Duodenal mucosa (tissue), 2 donors: ENCODE measurements around the gene AFF2.

Experiments used
- H3K27ac ChIP-seq: one replicate; pipeline ENCODE4 v1.7.0; 2013; ENCODE audit warnings: low read depth, low read length
- H3K27me3 ChIP-seq, 2 donors: one replicate each; pipeline ENCODE4 v1.7.0; 2013; ENCODE audit warnings: low read length in 2 of 2, control low read depth in 1 of 2; ENCODE audit not compliant: insufficient read depth in 2 of 2, control insufficient read depth in 1 of 2
- H3K36me3 ChIP-seq, 2 donors: one replicate each; pipeline ENCODE4 v1.7.0; 2013; ENCODE audit warnings: low read length in 2 of 2, control low read depth in 1 of 2; ENCODE audit not compliant: insufficient read depth in 2 of 2, control insufficient read depth in 1 of 2
- H3K4me1 ChIP-seq, 2 donors: one replicate each; pipeline ENCODE4 v1.7.0; 2013; ENCODE audit warnings: low read length in 2 of 2, control low read depth in 1 of 2; ENCODE audit not compliant: insufficient read depth in 2 of 2, control insufficient read depth in 1 of 2
- H3K4me3 ChIP-seq, 2 donors: one replicate each; pipeline ENCODE4 v1.7.0; 2013; ENCODE audit warnings: low read length in 2 of 2, low read depth in 1 of 2
- H3K9ac ChIP-seq, 2 donors: one replicate each; pipeline ENCODE4 v1.7.0; 2013; ENCODE audit warnings: low read length in 2 of 2, low read depth in 1 of 2
- H3K9me3 ChIP-seq, 2 donors: one replicate each; pipeline ENCODE4 v1.7.0; 2013; ENCODE audit warnings: low read length in 2 of 2, control low read depth in 1 of 2; ENCODE audit not compliant: control insufficient read depth in 1 of 2

AFF2 gene

DNA sequence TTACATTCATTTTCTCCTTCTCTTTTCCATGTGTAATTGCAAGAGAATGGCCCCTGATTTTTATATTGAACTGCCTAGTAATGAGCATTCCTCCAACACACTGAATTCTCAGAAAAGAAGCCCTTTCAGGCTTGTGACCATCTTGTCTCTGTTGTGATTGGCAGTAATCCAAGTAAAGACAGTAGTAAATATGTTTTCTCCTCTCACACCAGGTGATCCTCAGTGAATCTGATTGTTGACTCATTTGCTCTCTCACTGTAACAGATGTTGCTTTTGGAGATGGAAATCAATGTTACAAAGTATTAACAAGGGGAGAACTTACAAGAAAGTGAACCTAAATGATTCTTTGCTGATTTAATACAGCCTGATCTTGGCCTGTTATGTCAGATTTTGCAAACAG, 271.0 kb downstream of the AFF2 start:
- no peaks in the 10 kb centered on the region for H3K36me3 ChIP-seq
- no peak overlapping the region for H3K4me3 ChIP-seq
- no peaks in the 10 kb centered on the region for H3K9me3 ChIP-seq
- no peaks in the 10 kb centered on the region for H3K27me3 ChIP-seq
- H3K27ac ChIP-seq = no peak overlapping the region
- no peaks in the 10 kb centered on the region for H3K4me1 ChIP-seq
- H3K9ac ChIP-seq = no peak overlapping the region

GRCh38 chrX:148774276-148774675, 273.9 kb downstream of the AFF2 start:
- no peak overlapping the region for H3K27ac ChIP-seq

GRCh38 chrX:148784137-148784536, 283.7 kb downstream of the AFF2 start:
- Histone ChIP-seq H3K36me3 (no peaks in the 10 kb centered on the region), H3K9ac (no peak overlapping the region), H3K27ac (no peak overlapping the region), H3K27me3 (no peaks in the 10 kb centered on the region), H3K4me3 (no peak overlapping the region), H3K4me1 (no peaks in the 10 kb centered on the region), H3K9me3 (no peaks in the 10 kb centered on the region)

More at GRCh38 chrX:148774276-148774675, 273.9 kb downstream of the AFF2 start:
- Histone ChIP-seq H3K9me3 (no peaks in the 10 kb centered on the region), H3K27me3 (no peaks in the 10 kb centered on the region), H3K9ac (no peak overlapping the region), H3K36me3 (no peaks in the 10 kb centered on the region), H3K4me3 (no peak overlapping the region), H3K4me1 (no peaks in the 10 kb centered on the region)

DNA sequence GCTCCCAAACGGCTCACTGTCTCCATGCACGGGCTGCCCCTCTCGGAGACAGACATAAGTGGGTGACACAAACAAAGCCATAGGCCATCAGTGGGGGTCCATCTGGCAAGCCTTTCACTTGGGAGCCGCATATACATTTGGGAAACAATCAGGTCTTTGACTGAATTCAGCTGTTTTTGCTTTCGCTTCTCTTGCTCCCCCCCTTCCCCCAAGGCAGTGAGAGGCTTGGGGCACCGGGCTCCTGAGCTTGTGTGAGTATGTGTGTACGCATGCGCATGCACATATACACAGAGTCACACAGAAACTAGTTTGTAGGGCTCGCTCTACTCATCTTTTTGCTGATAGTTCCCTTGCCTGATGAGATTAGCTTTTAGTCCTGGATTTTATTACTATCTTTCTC, 284.4 kb downstream of the AFF2 start:
- Histone ChIP-seq H3K4me3 (no peak overlapping the region), H3K36me3 (no peaks in the 10 kb centered on the region), H3K27me3 (no peaks in the 10 kb centered on the region), H3K27ac (no peak overlapping the region), H3K9me3 (no peaks in the 10 kb centered on the region), H3K4me1 (no peaks in the 10 kb centered on the region), H3K9ac (no peak overlapping the region)

DNA sequence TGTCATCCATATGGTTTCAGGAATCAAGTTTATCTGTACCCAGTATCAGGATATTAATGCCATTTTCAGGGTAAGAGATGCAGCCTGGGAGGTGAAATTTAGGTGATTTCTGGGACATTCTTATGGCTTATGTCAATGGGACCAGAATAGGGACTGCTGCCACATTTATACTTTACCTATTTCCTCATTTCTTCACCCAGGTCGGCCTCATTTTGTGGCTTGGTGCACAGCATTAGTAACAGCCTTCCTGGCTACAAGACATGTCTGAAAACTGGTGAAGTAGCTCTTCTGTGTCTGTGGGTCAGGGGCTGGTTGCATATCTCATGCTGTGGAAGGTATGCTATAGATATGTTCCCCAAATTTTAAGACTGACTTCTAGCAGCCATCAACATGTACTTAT, 284.8 kb downstream of the AFF2 start:
- H3K9me3 ChIP-seq = no peaks in the 10 kb centered on the region
- no peak overlapping the region for H3K4me3 ChIP-seq
- H3K27me3 ChIP-seq = no peaks in the 10 kb centered on the region
- H3K9ac ChIP-seq = no peak overlapping the region
- H3K36me3 ChIP-seq = no peaks in the 10 kb centered on the region
- H3K27ac ChIP-seq = no peak overlapping the region
- no peaks in the 10 kb centered on the region for H3K4me1 ChIP-seq

DNA sequence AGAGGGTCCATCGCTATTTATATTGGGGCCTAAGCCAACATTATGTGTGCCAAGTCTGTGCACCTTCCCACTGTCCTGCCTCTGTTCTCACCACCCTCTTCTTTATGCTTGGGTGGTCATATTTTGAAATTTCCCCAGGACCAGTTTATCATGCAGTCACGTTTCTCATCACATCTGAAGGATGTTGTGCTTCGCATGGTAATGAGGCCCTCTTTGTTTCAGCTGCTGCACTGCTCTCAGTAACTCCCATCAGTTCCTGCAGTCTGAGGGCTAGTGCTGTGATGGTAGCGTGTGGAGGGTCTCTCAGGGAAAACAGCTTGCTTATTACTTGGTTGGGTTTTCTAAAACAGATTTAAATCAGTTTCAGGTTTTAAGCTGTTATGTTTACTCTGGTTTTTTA, 288.0 kb downstream of the AFF2 start:
- Histone ChIP-seq H3K4me3 (no peak overlapping the region), H3K4me1 (no peaks in the 10 kb centered on the region), H3K9me3 (no peaks in the 10 kb centered on the region), H3K9ac (no peak overlapping the region), H3K27ac (no peak overlapping the region), H3K36me3 (no peaks in the 10 kb centered on the region), H3K27me3 (no peaks in the 10 kb centered on the region)

- no peaks in the 10 kb centered on the region for H3K4me1 ChIP-seq
- H3K27ac ChIP-seq = no peak overlapping the region
- H3K9ac ChIP-seq = no peak overlapping the region
- no peaks in the 10 kb centered on the region for H3K27me3 ChIP-seq
- H3K4me3 ChIP-seq = no peak overlapping the region
- no peaks in the 10 kb centered on the region for H3K9me3 ChIP-seq
- no peaks in the 10 kb centered on the region for H3K36me3 ChIP-seq
Observed at GRCh38 chrX:148794350-148794749, 293.9 kb downstream of the AFF2 start.

DNA sequence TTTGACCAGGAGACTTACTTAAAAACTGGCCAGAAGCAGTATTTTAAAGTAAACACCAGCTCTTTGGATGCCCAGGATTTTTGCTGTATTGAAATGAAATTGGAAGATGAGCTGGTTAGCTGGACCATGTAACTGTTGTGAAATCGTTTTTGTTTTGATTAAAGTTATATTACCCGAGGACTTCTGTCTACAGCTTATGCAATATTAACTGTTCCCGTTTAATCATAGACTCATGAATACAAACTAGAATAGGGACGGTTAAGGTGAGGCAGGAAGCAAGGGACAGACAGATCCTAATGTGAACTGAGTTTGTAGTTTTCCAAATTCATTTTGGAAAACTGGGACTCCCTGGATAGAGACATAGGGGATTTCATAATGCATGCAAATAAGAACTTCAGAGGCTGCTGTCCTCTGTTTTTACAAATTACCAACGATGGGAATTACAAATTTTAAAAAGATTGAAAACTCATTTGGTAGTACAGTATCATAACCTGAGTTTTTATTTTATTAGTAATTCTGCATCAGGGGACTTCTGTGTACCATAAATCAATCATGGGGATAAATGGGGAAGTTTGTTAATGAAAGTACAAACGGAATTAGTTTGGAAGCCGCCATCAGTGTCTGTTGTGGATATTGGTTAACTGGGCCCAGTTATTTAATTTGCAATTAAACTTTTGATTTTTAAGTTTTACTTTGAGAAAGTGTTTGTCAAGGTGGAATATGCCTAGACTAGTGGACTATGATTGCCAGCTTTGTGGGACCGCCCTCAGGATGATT, 304.4 kb downstream of the AFF2 start:
- Histone ChIP-seq H3K27me3 (no peaks in the 10 kb centered on the region), H3K9me3 (no peaks in the 10 kb centered on the region), H3K9ac (no peak overlapping the region), H3K27ac (no peak overlapping the region), H3K36me3 (no peaks in the 10 kb centered on the region), H3K4me3 (no peak overlapping the region), H3K4me1 (no peaks in the 10 kb centered on the region)

DNA sequence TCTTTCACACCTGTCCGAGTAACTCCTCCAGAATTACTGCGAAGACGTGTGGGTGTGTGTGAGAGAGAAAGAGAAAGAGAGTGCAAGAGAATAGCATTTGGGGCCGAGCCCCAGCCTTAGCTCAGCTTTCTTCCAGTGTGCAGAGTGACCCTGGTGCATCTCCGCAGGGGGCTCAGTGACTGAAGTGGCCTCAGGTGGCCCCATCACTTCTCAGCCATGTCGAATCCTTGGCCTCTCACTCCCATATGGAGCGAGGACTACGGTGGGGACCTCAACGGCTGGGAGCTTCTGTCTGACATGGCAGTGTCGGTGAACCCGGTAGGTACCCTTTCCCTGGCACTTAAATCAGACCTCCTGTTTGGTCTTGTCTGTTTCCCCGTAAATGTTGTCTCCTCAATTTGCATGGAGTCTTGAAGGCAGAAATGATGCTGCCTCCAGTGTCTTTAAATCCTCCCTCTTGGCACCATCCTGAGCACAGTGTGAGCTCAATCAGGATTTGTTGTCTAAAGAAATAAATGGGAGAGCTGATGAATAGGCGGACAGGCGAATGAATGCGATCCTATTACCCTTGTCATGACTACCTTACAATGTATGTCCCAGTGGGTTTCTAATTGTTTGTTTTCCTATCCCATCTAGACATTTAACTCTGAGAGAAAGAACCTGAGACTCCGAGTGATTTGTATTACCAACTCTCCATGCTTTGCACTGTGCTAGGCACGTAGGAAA, 305.9 kb downstream of the AFF2 start:
- Histone ChIP-seq H3K9me3 (no peaks in the 10 kb centered on the region), H3K27me3 (no peaks in the 10 kb centered on the region), H3K4me1 (no peaks in the 10 kb centered on the region), H3K36me3 (no peaks in the 10 kb centered on the region), H3K9ac (no peak overlapping the region), H3K27ac (no peak overlapping the region), H3K4me3 (no peak overlapping the region)

DNA sequence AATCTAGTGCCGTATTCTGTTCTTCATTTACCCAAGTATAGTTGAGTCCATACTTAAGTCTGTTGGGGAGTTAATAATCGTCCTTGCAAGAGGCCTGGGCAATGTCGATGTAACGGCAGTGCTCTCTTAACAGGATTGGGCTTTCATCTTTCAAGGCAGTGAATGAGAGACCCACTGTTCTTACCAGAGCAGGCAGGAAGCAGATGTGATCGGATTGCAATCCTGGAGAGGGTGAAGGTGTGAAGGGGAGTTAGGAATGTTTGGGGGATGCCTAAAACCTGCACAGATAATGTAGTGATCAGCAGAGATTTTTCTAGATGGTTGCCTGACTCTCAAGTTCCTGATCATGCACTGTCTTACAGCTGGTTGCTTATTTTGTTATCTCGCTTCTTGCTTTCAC, 308.4 kb downstream of the AFF2 start:
- Histone ChIP-seq H3K36me3 (no peaks in the 10 kb centered on the region), H3K9ac (no peak overlapping the region), H3K27ac (no peak overlapping the region), H3K9me3 (no peaks in the 10 kb centered on the region), H3K4me3 (no peak overlapping the region), H3K27me3 (no peaks in the 10 kb centered on the region), H3K4me1 (no peaks in the 10 kb centered on the region)
